Testis (tissue), 3 donors: ENCODE measurements around the gene R3HDM2. TPM values are rescaled to one million over a fixed set of nuclear protein-coding genes. Genes with fewer than 3 reads are reported as not detected.

Experiments used
- DNase-seq: peaks from one replicate; pipeline ENCODE4 v3.0.0-alpha.2; 2019
- H3K27ac ChIP-seq, 2 donors: fragments of 200-600 bp; sonication (generic); one replicate each; pipeline ENCODE4 v1.5.1; 2019
- H3K27me3 ChIP-seq: fragments of 200-600 bp; sonication (generic); one replicate; pipeline ENCODE4 v1.5.1; 2019
- H3K36me3 ChIP-seq: fragments of 200-600 bp; sonication (generic); one replicate; pipeline ENCODE4 v1.5.1; 2017; ENCODE audit warnings: low read depth; ENCODE audit errors: missing control alignments
- H3K4me1 ChIP-seq: fragments of 200-600 bp; sonication (generic); one replicate; pipeline ENCODE4 v1.5.1; 2019
- H3K4me3 ChIP-seq, 2 donors: fragments of 200-600 bp; sonication (generic); one replicate each; pipeline ENCODE4 v1.5.1; 2017 to 2019
- H3K9me3 ChIP-seq: fragments of 200-600 bp; sonication (generic); one replicate; pipeline ENCODE4 v1.5.1; 2017
- POLR2A ChIP-seq: fragments of 450-650 bp; IDR thresholded peaks from one replicate; pipeline ENCODE4 v1.6.1; 2017; ENCODE audit warnings: antibody characterized with exemption, mild to moderate bottlenecking, moderate library complexity
- WGBS, 2 donors: methylation state at CpG; one replicate each; pipeline ENCODE4 v1.1.5; 2018; 5-methylcytosine and 5-hydroxymethylcytosine counted together
- intact Hi-C: fragments of 100-400 bp; cut with DNase I; formaldehyde crosslinking; loops from one replicate; pipeline ENCODE4 v1.15.1; 2023; ENCODE audit warnings: low total_unique reads
- polyA plus RNA-seq: library from polyadenylated mRNA; stranded (reverse); fragments of 350-450 nt; fragmentation: Illumina TruSeq; extraction: RNeasy Lipid Tissue Mini Kit (QIAGEN cat#74804); gene quantifications from one replicate; pipeline ENCODE4 v1.2.3, GENCODE V29; 2014; ENCODE audit warnings: low read depth, low replicate concordance; ENCODE audit not compliant: insufficient read depth
- total RNA-seq, 2 donors: library from RNA; depleted of rRNA; stranded (reverse); fragments of >200 nt; gene quantifications; one replicate each; pipeline ENCODE4 v1.2.3, GENCODE V29; 2016
- TF ChIP-seq, protein P1 (sequence below), 3 experiments: fragments of 450-650 bp in 2 of 3; fragments of 200-600 bp in 1 of 3; sonication (generic) in 1 of 3; IDR thresholded peaks; one replicate each; pipeline ENCODE4 v1.5.1; 2016 to 2019; ENCODE audit warnings: antibody characterized with exemption in 3 of 3, mild to moderate bottlenecking in 2 of 3, moderate library complexity in 1 of 3

The R3HDM2 gene
- total and polyA plus RNA-seq, 3 donors from 2014 or later = 54.6 to 93.9 (median 92.0) TPM

DNA sequence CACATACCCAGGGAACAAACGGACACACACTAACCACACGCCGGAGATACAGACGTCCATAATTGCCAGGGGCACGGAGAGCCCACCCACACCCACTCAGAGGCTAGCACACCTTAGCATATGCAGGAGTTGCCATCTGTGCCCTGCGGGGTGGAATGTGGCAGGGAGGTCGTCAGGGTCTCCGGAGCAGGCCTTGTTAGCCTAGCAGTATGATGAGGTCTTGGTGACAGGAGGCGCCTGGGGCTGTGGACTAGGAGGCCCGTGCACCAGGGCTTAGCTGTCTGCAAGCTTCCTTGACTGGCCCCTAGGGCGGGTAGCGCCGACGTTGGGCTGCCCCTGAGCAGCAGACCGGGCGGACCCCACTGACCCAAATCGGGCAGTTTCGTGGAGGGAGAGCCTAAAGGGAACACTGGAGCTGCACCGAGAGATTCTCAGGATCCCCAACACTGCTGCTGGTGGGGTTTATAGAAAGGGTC lies 189.9 kb downstream of the R3HDM2 start:
- Histone ChIP-seq H3K4me3 (no peak overlapping the region), H3K36me3 (no peaks in the 10 kb centered on the region), H3K27ac (no peak overlapping the region), H3K27me3 (no peaks in the 10 kb centered on the region), H3K4me1 (peaks cover 34% of the 10 kb centered on the region), H3K9me3 (no peaks in the 10 kb centered on the region)
- DNase-seq = no peak
- 25 to 33% methylated on average over 3 to 16 of the region's 19 CpGs for WGBS, 2 donors
- intact Hi-C loops = no loop called here
- TF ChIP-seq, protein P1, sequence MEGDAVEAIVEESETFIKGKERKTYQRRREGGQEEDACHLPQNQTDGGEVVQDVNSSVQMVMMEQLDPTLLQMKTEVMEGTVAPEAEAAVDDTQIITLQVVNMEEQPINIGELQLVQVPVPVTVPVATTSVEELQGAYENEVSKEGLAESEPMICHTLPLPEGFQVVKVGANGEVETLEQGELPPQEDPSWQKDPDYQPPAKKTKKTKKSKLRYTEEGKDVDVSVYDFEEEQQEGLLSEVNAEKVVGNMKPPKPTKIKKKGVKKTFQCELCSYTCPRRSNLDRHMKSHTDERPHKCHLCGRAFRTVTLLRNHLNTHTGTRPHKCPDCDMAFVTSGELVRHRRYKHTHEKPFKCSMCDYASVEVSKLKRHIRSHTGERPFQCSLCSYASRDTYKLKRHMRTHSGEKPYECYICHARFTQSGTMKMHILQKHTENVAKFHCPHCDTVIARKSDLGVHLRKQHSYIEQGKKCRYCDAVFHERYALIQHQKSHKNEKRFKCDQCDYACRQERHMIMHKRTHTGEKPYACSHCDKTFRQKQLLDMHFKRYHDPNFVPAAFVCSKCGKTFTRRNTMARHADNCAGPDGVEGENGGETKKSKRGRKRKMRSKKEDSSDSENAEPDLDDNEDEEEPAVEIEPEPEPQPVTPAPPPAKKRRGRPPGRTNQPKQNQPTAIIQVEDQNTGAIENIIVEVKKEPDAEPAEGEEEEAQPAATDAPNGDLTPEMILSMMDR (IDR thresholded peaks at IDR 0.05) = no peak
- TF ChIP-seq POLR2A = no peak

DNA sequence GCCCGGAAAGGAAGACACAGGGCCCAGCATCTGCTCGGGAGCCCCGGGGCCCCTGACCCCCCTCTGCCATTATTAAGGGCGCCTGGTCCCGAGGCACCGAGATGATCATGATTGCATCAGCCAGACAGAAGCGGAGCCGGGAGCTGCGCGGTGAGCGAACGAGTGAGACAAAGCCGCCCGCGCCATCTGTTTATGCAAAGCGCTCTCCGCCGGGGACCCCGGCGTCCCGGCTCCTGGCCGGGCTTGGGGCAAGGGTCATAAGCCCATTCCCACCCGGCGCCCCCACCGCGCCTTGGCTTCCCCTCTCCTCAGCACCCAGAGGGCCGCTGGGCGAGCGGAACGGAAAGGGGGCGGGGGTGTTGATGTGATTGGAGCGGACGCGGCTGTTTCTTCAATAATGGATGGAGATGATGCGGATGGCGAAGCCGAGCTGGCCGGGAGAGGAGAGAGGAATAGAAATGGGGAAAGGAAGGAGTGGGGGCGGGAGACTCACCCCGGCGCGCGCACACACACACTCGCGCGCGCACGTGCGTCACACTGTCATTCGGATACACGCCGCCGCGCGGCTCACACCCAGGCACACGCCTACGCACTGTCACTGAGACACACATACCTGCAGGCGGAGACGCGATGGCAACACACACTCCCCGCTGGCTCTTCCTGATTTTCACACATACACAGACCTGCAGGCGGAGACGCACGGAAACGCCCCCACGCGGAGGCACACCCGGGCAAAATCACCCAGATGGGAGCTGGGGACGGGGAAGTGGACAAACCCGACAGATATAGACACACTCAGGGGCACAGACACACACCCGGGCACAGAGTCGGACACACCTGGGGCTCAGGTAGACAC lies 190.5 kb downstream of the R3HDM2 start:
- intact Hi-C loops = no loop called here
- 1 to 4% methylated on average over 29 to 72 of the region's 72 CpGs for WGBS, 2 donors
- H3K4me1 ChIP-seq = peaks cover 34% of the 10 kb centered on the region

DNA sequence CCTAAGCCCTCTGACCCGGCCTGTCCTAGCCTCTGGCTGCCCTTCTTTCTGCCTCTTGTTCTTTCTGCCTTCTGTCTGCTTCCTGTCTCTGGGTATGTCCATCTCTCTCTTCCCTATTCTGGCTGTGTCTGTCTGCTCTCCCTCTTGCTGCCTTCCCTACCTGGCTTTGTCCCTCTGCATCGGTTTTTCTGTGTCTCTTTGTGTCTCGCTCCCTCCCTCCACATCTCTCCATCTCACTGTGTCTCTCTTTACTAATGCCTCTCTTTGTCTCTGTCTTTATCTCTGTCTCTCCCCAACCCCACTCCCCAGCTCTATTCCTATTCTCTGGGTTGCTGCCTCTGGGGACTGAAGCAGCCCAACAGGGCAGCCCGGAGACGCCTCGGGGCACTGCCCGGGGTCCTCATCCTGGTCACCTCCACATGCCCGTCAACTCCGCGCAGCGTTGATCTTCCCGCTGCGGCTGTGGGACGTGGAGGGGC lies 191.2 kb downstream of the R3HDM2 start:
- WGBS, 2 donors = 3 to 4% methylated on average over 11 to 14 of the region's 14 CpGs
- Histone ChIP-seq H3K36me3 (no peaks in the 10 kb centered on the region), H3K4me1 (peaks cover 34% of the 10 kb centered on the region), H3K27me3 (no peaks in the 10 kb centered on the region), H3K9me3 (no peaks in the 10 kb centered on the region), H3K27ac (no peak overlapping the region), H3K4me3 (peak overlapping the region; percentile 1 to 43)
- DNase-seq = no peak
- TF ChIP-seq, protein P1 (IDR thresholded peaks at IDR 0.05) = no peak
- TF ChIP-seq POLR2A = no peak
- intact Hi-C loops = no loop called here

More for the DNA sequence above, 190.5 kb downstream of the R3HDM2 start:
- no peaks in the 10 kb centered on the region for H3K36me3 ChIP-seq
- no peak for DNase-seq
- TF ChIP-seq POLR2A = no peak
- TF ChIP-seq, protein P1 (IDR thresholded peaks at IDR 0.05) = no peak
- no peaks in the 10 kb centered on the region for H3K9me3 ChIP-seq
- H3K27ac ChIP-seq = no peak overlapping the region
- no peaks in the 10 kb centered on the region for H3K27me3 ChIP-seq
- H3K4me3 ChIP-seq = peak overlapping the region; percentile 1 to 43

DNA sequence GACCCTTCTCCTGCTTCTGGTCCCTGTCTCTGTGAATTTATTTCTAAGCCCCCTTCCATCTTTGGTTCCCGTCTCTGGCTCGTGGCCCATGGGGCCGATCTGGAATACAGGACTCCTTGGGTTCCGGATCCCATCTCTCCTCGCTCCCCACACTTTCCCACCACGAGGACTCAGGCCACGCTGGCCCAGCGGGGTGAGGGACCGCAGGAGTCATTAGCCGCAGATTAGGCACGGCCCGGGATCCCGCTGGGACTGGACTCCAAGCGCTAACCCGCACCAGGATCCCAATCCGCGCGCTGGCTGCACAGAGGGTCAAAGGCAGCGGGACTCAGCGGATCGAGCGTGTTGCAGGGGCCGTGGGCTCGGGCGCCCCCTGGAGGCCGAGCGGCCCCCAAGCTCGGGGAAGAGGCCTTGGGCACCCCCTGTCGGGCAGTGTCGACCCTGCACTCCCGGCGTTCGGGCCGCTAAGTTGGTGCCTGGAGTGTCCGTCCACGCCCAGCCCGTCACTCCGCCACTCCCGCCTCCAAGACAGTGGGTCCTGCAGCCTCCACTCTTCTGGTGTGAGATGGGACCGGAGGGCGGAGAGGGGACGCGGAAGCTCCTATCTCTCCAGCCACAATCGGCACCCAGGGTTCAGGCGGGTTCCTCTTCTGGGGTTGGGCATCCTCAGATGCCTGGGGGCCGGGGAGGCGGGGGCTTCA lies 191.8 kb downstream of the R3HDM2 start:
- no peaks in the 10 kb centered on the region for H3K27me3 ChIP-seq
- peak; percentile 90 for DNase-seq
- peaks cover 34% of the 10 kb centered on the region for H3K4me1 ChIP-seq
- H3K4me3 ChIP-seq = peak overlapping the region; percentile 46 to 48
- H3K27ac ChIP-seq = no peak overlapping the region
- TF ChIP-seq, protein P1 (IDR thresholded peaks at IDR 0.05) = peak; percentile 99 to 100 (median 100)
- no peak for TF ChIP-seq POLR2A
- intact Hi-C loops = no loop called here
- H3K36me3 ChIP-seq = no peaks in the 10 kb centered on the region
- H3K9me3 ChIP-seq = no peaks in the 10 kb centered on the region
- 2 to 4% methylated on average over 22 to 24 of the region's 47 CpGs for WGBS, 2 donors
